GM18526 (cell line): ENCODE measurements around the gene KLF13.

Experiments used
- POLR2A ChIP-seq: IDR thresholded peaks from 3 replicates; pipeline ENCODE4 v1.6.1; 2011; ENCODE audit not compliant: insufficient read length; ENCODE audit errors: extremely low read depth

KLF13 gene

GRCh38 chr15:31344266-31344665 is 17.6 kb downstream of the KLF13 start:
- no peak for TF ChIP-seq POLR2A

- peak; percentile 66 for TF ChIP-seq POLR2A
Observed at GRCh38 chr15:31344823-31345605, 18.4 kb downstream of the KLF13 start.

GRCh38 chr15:31345606-31346366 is 19.2 kb downstream of the KLF13 start:
- no peak for TF ChIP-seq POLR2A

GRCh38 chr15:31346367-31347066 is 19.9 kb downstream of the KLF13 start:
- TF ChIP-seq POLR2A = peak; percentile 48

- TF ChIP-seq POLR2A = no peak
Observed at GRCh38 chr15:31347067-31347975, 20.7 kb downstream of the KLF13 start.

- no peak for TF ChIP-seq POLR2A
Observed at GRCh38 chr15:31347981-31348803, 21.6 kb downstream of the KLF13 start.

GRCh38 chr15:31349233-31350141 is 22.9 kb downstream of the KLF13 start:
- TF ChIP-seq POLR2A = no peak

- no peak for TF ChIP-seq POLR2A
Observed at GRCh38 chr15:31350771-31351170, 24.1 kb downstream of the KLF13 start.

- TF ChIP-seq POLR2A = no peak
Observed at GRCh38 chr15:31352339-31352751, 25.7 kb downstream of the KLF13 start.

- TF ChIP-seq POLR2A = no peak
Observed at GRCh38 chr15:31352911-31353811, 26.5 kb downstream of the KLF13 start.

GRCh38 chr15:31353931-31354330 is 27.3 kb downstream of the KLF13 start:
- TF ChIP-seq POLR2A = no peak

GRCh38 chr15:31357148-31357547 is 30.5 kb downstream of the KLF13 start:
- no peak for TF ChIP-seq POLR2A

GRCh38 chr15:31358163-31358562 is 31.5 kb downstream of the KLF13 start:
- no peak for TF ChIP-seq POLR2A
